ENCODE results near the gene TAAR9. TPM values are rescaled to one million over a fixed set of nuclear protein-coding genes. Genes with fewer than 3 reads are reported as not detected.

The TAAR9 gene
- total RNA-seq, 1 experiment from 2014 or later = not detected

GRCh38 chr6:132489376-132489775 lies 48.7 kb upstream of the TAAR9 start:
- DNase-seq (ENCODE audit: low read depth, low spot score) (no peak), ATAC-seq (no peak)
- no peak overlapping the region for H3K9ac ChIP-seq (ENCODE audit: low read length)
- H3K36me3 ChIP-seq (ENCODE audit: control insufficient read depth in 1 of 2, insufficient read depth in 2 of 2, low read length in 2 of 2) = no peaks in the 10 kb centered on the region
- no peak overlapping the region for H3K4me2 ChIP-seq (ENCODE audit: low read length)
- intact Hi-C loops (cut with micrococcal nuclease) = no loop called here
- H3K4me3 ChIP-seq (replicated peaks in 1 of 2; ENCODE audit: low read depth in 1 of 2, low read length in 2 of 2) = no peak overlapping the region
- no peaks in the 10 kb centered on the region for H3K4me1 ChIP-seq (ENCODE audit: control insufficient read depth in 1 of 2, insufficient read depth in 2 of 2, low read length in 2 of 2)
- POLR2A ChIA-PET = no interaction called here
- no TSS peak for BruUV-seq (replicated peaks)
- H3K9me3 ChIP-seq (ENCODE audit: control insufficient read depth in 1 of 2, insufficient read depth in 1 of 2, low read depth in 1 of 2, low read length in 2 of 2) = no peaks in the 10 kb centered on the region
- H3K79me2 ChIP-seq (ENCODE audit: insufficient read depth, low read length) = peaks cover 15% of the 10 kb centered on the region
- CTCF ChIA-PET = no interaction called here
- H4K20me1 ChIP-seq (ENCODE audit: insufficient read depth) = no peaks in the 10 kb centered on the region
- H3K27ac ChIP-seq (ENCODE audit: low read depth, low read length) = no peak overlapping the region
- no peaks in the 10 kb centered on the region for H3K27me3 ChIP-seq (ENCODE audit: insufficient read depth, low read length)
- no peak overlapping the region for H2AFZ ChIP-seq (ENCODE audit: low read depth, low read length, poor library complexity, severe bottlenecking)
- H3K9me2 ChIP-seq (ENCODE audit: insufficient read depth) = no peaks in the 10 kb centered on the region
- TF ChIP-seq ZFX (IDR thresholded peaks at IDR 0.05) (no peak), CBX3 (IDR thresholded peaks at IDR 0.05; ENCODE audit: low read depth) (no peak)
- RAD21 ChIA-PET (ENCODE audit: low non-redundant PET in 1 of 2, low total read pairs in 2 of 2, uncharacterized antibody in 2 of 2, unreplicated experiment in 2 of 2) = no interaction called here

GRCh38 chr6:132490024-132490423 lies 48.1 kb upstream of the TAAR9 start:
- DNase-seq (ENCODE audit: low read depth, low spot score) = no peak
- Histone ChIP-seq H3K9me2 (ENCODE audit: insufficient read depth) (no peaks in the 10 kb centered on the region), H3K4me2 (ENCODE audit: low read length) (no peak overlapping the region), H3K36me3 (ENCODE audit: control insufficient read depth in 1 of 2, insufficient read depth in 2 of 2, low read length in 2 of 2) (no peaks in the 10 kb centered on the region), H4K20me1 (ENCODE audit: insufficient read depth) (no peaks in the 10 kb centered on the region), H3K4me1 (ENCODE audit: control insufficient read depth in 1 of 2, insufficient read depth in 2 of 2, low read length in 2 of 2) (no peaks in the 10 kb centered on the region), H2AFZ (ENCODE audit: low read depth, low read length, poor library complexity, severe bottlenecking) (no peak overlapping the region), H3K9ac (ENCODE audit: low read length) (no peak overlapping the region), H3K27me3 (ENCODE audit: insufficient read depth, low read length) (no peaks in the 10 kb centered on the region), H3K27ac (ENCODE audit: low read depth, low read length) (no peak overlapping the region), H3K4me3 (replicated peaks in 1 of 2; ENCODE audit: low read depth in 1 of 2, low read length in 2 of 2) (no peak overlapping the region), H3K9me3 (ENCODE audit: control insufficient read depth in 1 of 2, insufficient read depth in 1 of 2, low read depth in 1 of 2, low read length in 2 of 2) (no peaks in the 10 kb centered on the region), H3K79me2 (ENCODE audit: insufficient read depth, low read length) (peaks cover 22% of the 10 kb centered on the region)
- ChIA-PET CTCF (no interaction called here), POLR2A (no interaction called here), RAD21 (ENCODE audit: low non-redundant PET in 1 of 2, low total read pairs in 2 of 2, uncharacterized antibody in 2 of 2, unreplicated experiment in 2 of 2) (no interaction called here)
- TF ChIP-seq ZNF274 (IDR thresholded peaks at IDR 0.05; ENCODE audit: low read depth, low read length) (no peak), SIN3A (IDR thresholded peaks at IDR 0.05; ENCODE audit: low read depth) (no peak), SRF (IDR thresholded peaks at IDR 0.05; ENCODE audit: low read depth) (no peak), EZH2 (IDR thresholded peaks at IDR 0.05) (no peak), ATF3 (IDR thresholded peaks at IDR 0.05) (no peak), FOSL1 (IDR thresholded peaks at IDR 0.05; ENCODE audit: low read depth) (no peak), EZH2phosphoT487 (IDR thresholded peaks at IDR 0.05; ENCODE audit: borderline replicate concordance) (no peak), SP1 (IDR thresholded peaks at IDR 0.05; ENCODE audit: low read depth) (no peak), JUND (IDR thresholded peaks at IDR 0.05) (no peak), REST (IDR thresholded peaks at IDR 0.05; ENCODE audit: low read depth) (no peak), POLR2AphosphoS5 (IDR thresholded peaks at IDR 0.05; ENCODE audit: low read depth, low read length) (no peak), CEBPB (IDR thresholded peaks at IDR 0.05; ENCODE audit: low read depth) (no peak), POLR2A (IDR thresholded peaks at IDR 0.05; ENCODE audit: borderline replicate concordance, extremely low read depth, insufficient read depth, insufficient read length) (no peak), EGR1 (IDR thresholded peaks at IDR 0.05; ENCODE audit: low read depth) (no peak), CBX3 (IDR thresholded peaks at IDR 0.05; ENCODE audit: low read depth) (no peak), ZFX (IDR thresholded peaks at IDR 0.05) (no peak), CTCF (IDR thresholded peaks at IDR 0.05 in 2 of 3, conservative IDR thresholded peaks at IDR 0.05 in 1 of 3; ENCODE audit: borderline replicate concordance in 1 of 3, insufficient read depth in 1 of 3, low read depth in 2 of 3, low read length in 2 of 3) (no peak), TCF7L2 (IDR thresholded peaks at IDR 0.05; ENCODE audit: borderline replicate concordance, extremely low read depth, insufficient read depth, insufficient read length) (no peak), ELF1 (IDR thresholded peaks at IDR 0.05; ENCODE audit: borderline replicate concordance, low read depth) (no peak)
- intact Hi-C loops (cut with micrococcal nuclease) = no loop called here
- no peak for ATAC-seq
- no TSS peak for BruUV-seq (replicated peaks)
